K562 (cell line): ENCODE results near the gene CNKSR3. TPM values are rescaled to one million over a fixed set of nuclear protein-coding genes. Genes with fewer than 3 reads are reported as not detected.

Experiments
- ATAC-seq: fragments of 200-7000 bp; cut with Tn5 transposase; 3 replicates; pipeline ENCODE4 v1.9.1; 2020; ENCODE audit warnings: moderate library complexity
- BruUV-seq: library from RNA; stranded (reverse); fragments of 400-500 nt; replicated peaks from 2 replicates; lab custom pipeline; 2021; lab: Mats Ljungman, UMichigan
- CTCF ChIA-PET: fragments of 300-600 bp; formaldehyde crosslinking; extraction: SDS; loops from one replicate; lab custom pipeline; 2021; ENCODE audit warnings: low intra/inter-chr PET ratio; lab: Yijun Ruan, JAX
- POLR2A ChIA-PET: fragments of 300-600, 350-650 bp; sonication (Branson Sonifier 250); formaldehyde crosslinking; extraction: SDS; loops from one replicate; lab custom pipeline; 2021; ENCODE audit warnings: antibody characterized with exemption, inconsistent platforms; lab: Yijun Ruan, JAX
- DNase-seq, 4 experiments: peaks; one replicate each; pipeline versions ENCODE4 v3.0.0 to v3.0.0-alpha.2; 2011 to 2018; ENCODE audit warnings: low spot score in 3 of 4, mixed read lengths in 3 of 4; ENCODE audit errors: extremely low read depth in 1 of 4
- FAIRE-seq: peaks from 2 replicates; lab custom pipeline; 2011; peaks lifted over from hg19 to GRCh38; lab: Jason Lieb, UNC
- H2AFZ ChIP-seq: 2 replicates; pipeline ENCODE4 v1.6.0; 2011; ENCODE audit warnings: low read depth, low read length, control low read depth, inconsistent platforms
- H3K27ac ChIP-seq: fragments of 200-600 bp; 3 replicates; pipeline ENCODE4 v1.8.0; 2011; ENCODE audit warnings: low read depth, mild to moderate bottlenecking, control low read depth, inconsistent platforms, low read length, moderate library complexity, mixed read lengths; ENCODE audit errors: extremely low read depth
- H3K27me3 ChIP-seq, 2 experiments: fragments of 300-600 bp in 1 of 2; 2 replicates in 1 of 2; 3 replicates in 1 of 2; pipeline versions ENCODE4 v1.6.0 to v1.8.0; 2011; ENCODE audit warnings: inconsistent platforms in 2 of 2, low read length in 2 of 2, mild to moderate bottlenecking in 1 of 2, mixed read lengths in 1 of 2, moderate library complexity in 1 of 2; ENCODE audit not compliant: control insufficient read depth in 2 of 2, insufficient read depth in 2 of 2
- H3K36me3 ChIP-seq: fragments of 300-600 bp; 3 replicates; pipeline ENCODE4 v1.8.0; 2011; ENCODE audit warnings: mild to moderate bottlenecking, low read length, inconsistent platforms; ENCODE audit not compliant: control insufficient read depth, insufficient read depth
- H3K4me1 ChIP-seq, 2 experiments: fragments of 200-600 bp in 1 of 2; replicated peaks in 1 of 2; 2 replicates in 1 of 2; 3 replicates in 1 of 2; pipeline versions ENCODE4 v1.5.1 to v1.8.0; 2011; ENCODE audit warnings: inconsistent platforms in 2 of 2, low read length in 2 of 2, mild to moderate bottlenecking in 1 of 2, mixed read lengths in 1 of 2, moderate library complexity in 1 of 2; ENCODE audit not compliant: control insufficient read depth in 2 of 2, insufficient read depth in 2 of 2
- H3K4me2 ChIP-seq: 2 replicates; pipeline ENCODE4 v1.6.1; 2011; ENCODE audit warnings: low read length, control low read depth, inconsistent platforms, mixed read lengths; ENCODE audit not compliant: insufficient read depth
- H3K4me3 ChIP-seq: fragments of 200-600 bp; sonication (generic), shearing (Covaris generic); 2 replicates; pipeline ENCODE4 v1.5.1; 2016; ENCODE audit warnings: control low read depth, inconsistent platforms
- H3K79me2 ChIP-seq: fragments of 200-600 bp; 3 replicates; pipeline ENCODE4 v1.8.0; 2011; ENCODE audit warnings: low read length, inconsistent platforms; ENCODE audit not compliant: control insufficient read depth, insufficient read depth
- H3K9ac ChIP-seq, 2 experiments: 2 replicates each; pipeline versions ENCODE4 v1.6.0 to v1.6.1; 2011; ENCODE audit warnings: low read depth in 2 of 2, low read length in 2 of 2, control low read depth in 1 of 2, inconsistent platforms in 1 of 2, mild to moderate bottlenecking in 1 of 2, mixed read lengths in 1 of 2; ENCODE audit not compliant: insufficient read depth in 1 of 2
- H3K9me1 ChIP-seq: one replicate; pipeline ENCODE4 v1.6.0; 2011; ENCODE audit warnings: inconsistent platforms, mild to moderate bottlenecking, low read length, moderate library complexity; ENCODE audit not compliant: control insufficient read depth, insufficient read depth
- H3K9me3 ChIP-seq: replicated peaks from 2 replicates; pipeline ENCODE4 v1.5.1; 2011; ENCODE audit warnings: low read depth, low read length, inconsistent platforms; ENCODE audit not compliant: control insufficient read depth, insufficient read depth
- H4K20me1 ChIP-seq: replicated peaks from 2 replicates; pipeline ENCODE4 v1.6.1; 2011; ENCODE audit warnings: low read length, inconsistent platforms, mixed read lengths; ENCODE audit not compliant: control insufficient read depth, insufficient read depth
- BRD9 ChIP-seq: fragments of 450-650 bp; IDR thresholded peaks from 2 replicates; pipeline ENCODE4 v1.6.1; 2018; ENCODE audit warnings: low read depth; ENCODE audit not compliant: partially characterized antibody
- CBFA2T2 ChIP-seq: fragments of 450-650 bp; conservative IDR thresholded peaks from 2 replicates; pipeline ENCODE4 v1.6.1; 2017; ENCODE audit warnings: mild to moderate bottlenecking
- GATA2 ChIP-seq: sonication (generic); formaldehyde crosslinking; IDR thresholded peaks from 2 replicates; pipeline ENCODE4 v1.4.0; 2020; ENCODE audit warnings: mild to moderate bottlenecking, missing genetic modification reagents
- HDAC6 ChIP-seq: IDR thresholded peaks from 2 replicates; pipeline ENCODE4 v1.6.1; 2012; ENCODE audit warnings: low read depth, mild to moderate bottlenecking, control low read depth, inconsistent platforms, low read length, moderate library complexity
- HMBOX1 ChIP-seq: sonication (generic); IDR thresholded peaks from 2 replicates; pipeline ENCODE4 v1.6.1; 2016
- MTA2 ChIP-seq: fragments of 450-650 bp; IDR thresholded peaks from 2 replicates; pipeline ENCODE4 v1.6.1; 2016; ENCODE audit warnings: low read depth
- NCOR1 ChIP-seq: fragments of 450-650 bp; IDR thresholded peaks from 2 replicates; pipeline ENCODE4 v1.6.1; 2016; ENCODE audit warnings: mild to moderate bottlenecking, moderate library complexity
- RERE ChIP-seq: sonication (generic); formaldehyde crosslinking; IDR thresholded peaks from 2 replicates; pipeline ENCODE4 v1.8.0; 2023; ENCODE audit warnings: missing genetic modification reagents, mild to moderate bottlenecking, borderline replicate concordance
- SMARCE1 ChIP-seq: fragments of 450-650 bp; IDR thresholded peaks from 2 replicates; pipeline ENCODE4 v1.7.1; 2016; ENCODE audit warnings: mild to moderate bottlenecking
- TEAD4 ChIP-seq, 2 experiments: sonication (generic) in 1 of 2; formaldehyde crosslinking in 1 of 2; IDR thresholded peaks; 2 replicates each; pipeline versions ENCODE4 v1.6.1 to v1.8.0; 2012 to 2022; ENCODE audit warnings: borderline replicate concordance in 1 of 2, inconsistent platforms in 1 of 2, low read length in 1 of 2, mild to moderate bottlenecking in 1 of 2, missing genetic modification reagents in 1 of 2
- TRIM24 ChIP-seq, 2 experiments: fragments of 450-650 bp; IDR thresholded peaks; 2 replicates each; pipeline ENCODE4 v1.6.1; 2016
- ZNF444 ChIP-seq: fragments of 250-450 bp; sonication (Bioruptor Pico); IDR thresholded peaks from 2 replicates; pipeline ENCODE4 v1.4.0; 2020; ENCODE audit warnings: mild to moderate bottlenecking, moderate library complexity
- WGBS: fragments of 100-300 bp; shearing (Covaris generic); methylation state at CpG from one replicate; pipeline ENCODE4 v1.1.6; 2016; ENCODE audit warnings: low coverage, mixed read lengths; ENCODE audit not compliant: insufficient coverage; ENCODE audit errors: missing lambda C conversion rate; 5-methylcytosine and 5-hydroxymethylcytosine counted together
- in situ Hi-C: fragments of 300-500 bp; cut with MboI; formaldehyde crosslinking; loops from 4 replicates; pipeline ENCODE4 v1.15.0; 2018; ENCODE audit warnings: inconsistent platforms, mixed read lengths
- intact Hi-C: fragments of 100-400 bp; cut with micrococcal nuclease; formaldehyde crosslinking; loops from 2 replicates; pipeline ENCODE4 v1.14.2; 2022
- polyA plus RNA-seq, 8 experiments: library from polyadenylated mRNA; depleted of rRNA in 4 of 8; stranded (reverse) in 5 of 8; unstranded in 3 of 8; fragments of >200 nt; fragmentation: Nextera tagmentation in 2 of 8; fragmentation: Illumina TruSeq in 1 of 8; extraction: Ambion mirVana in 2 of 8; extraction: Trizol in 1 of 8; gene quantifications; 2 replicates each; pipeline versions ENCODE4 v1.2.1 to v1.2.3, GENCODE V29; 2011 to 2014; ENCODE audit warnings: inconsistent platforms in 1 of 8, missing spikeins in 1 of 8
- total RNA-seq, 7 experiments: library from RNA; depleted of rRNA in 6 of 7; stranded (reverse); fragments of >200 nt in 6 of 7; fragmentation: Illumina TruSeq in 2 of 7; extraction: Trizol in 2 of 7; gene quantifications; 2 replicates each; pipeline versions ENCODE4 v1.2.1 to v1.2.3, GENCODE V29; 2011 to 2021; ENCODE audit warnings: low replicate concordance in 1 of 7

Gene CNKSR3
- total and polyA plus RNA-seq, 9 of the 15 experiments (the other 6 are each of a cell fraction or from before 2014, with no cell fraction given): 4.5 to 29.6 (median 9.5) TPM

- no peak; the same call in 1 of the 2 replicates for TF ChIP-seq RERE (CRISPR knock-in tag)
Observed at GRCh38 chr6:154510144-154510905, at the start of gene CNKSR3 (continued).

- ATAC-seq (peak; percentile 84), FAIRE-seq (peak; percentile 66), DNase-seq (peak; percentile 26 to 69 (median 48))
- WGBS: under 1% methylated on average over 5 of the region's 5 CpGs
- H3K27ac ChIP-seq: no peak overlapping the region; the same call in 2 of the 3 replicates
- intact Hi-C loops (loop anchor here (5.0 kb wide), 1 partner anchor 47 kb away; the partner anchor contains the start of gene CNKSR3), in situ Hi-C loops (no loop called here)
- no peaks in the 10 kb centered on the region for H3K36me3 ChIP-seq
- peaks cover 9 to 13% of the 10 kb centered on the region in 2 experiments; a peak in 3 of 5 replicates for H3K4me1 ChIP-seq
- peak overlapping the region; percentile 69 for H2AFZ ChIP-seq
- no peaks in the 10 kb centered on the region for H4K20me1 ChIP-seq
- CTCF ChIA-PET: interaction anchor here (0.6 kb wide), 1 partner anchor 921 kb away, joined by 3 read pairs; no protein-coding TSS in a partner anchor
- no peaks in the 10 kb centered on the region for H3K9me3 ChIP-seq
- no peaks in the 10 kb centered on the region for H3K27me3 ChIP-seq
- no peaks in the 10 kb centered on the region for H3K79me2 ChIP-seq
- H3K4me3 ChIP-seq: no peak overlapping the region
- H3K9me1 ChIP-seq: no peaks in the 10 kb centered on the region
- no TSS peak for BruUV-seq
- POLR2A ChIA-PET: interaction anchor here (0.7 to 0.9 kb wide), 3 partner anchors 10 to 32 kb away, joined by 3 to 4 read pairs (median 3); no protein-coding TSS in a partner anchor
- peak overlapping the region; percentile 35 for H3K4me2 ChIP-seq
- peak overlapping the region; percentile 3 to 6; a peak in 2 of 4 replicates for H3K9ac ChIP-seq
- TF ChIP-seq BRD9 (no peak), ZNF444 (CRISPR knock-in tag) (no peak), TEAD4 (IDR thresholded peaks at IDR 0.05; ENCODE audit: low read length) (peak; percentile 67), TEAD4 (CRISPR knock-in tag; IDR thresholded peaks at IDR 0.05; ENCODE audit: borderline replicate concordance) (no peak), HDAC6 (no peak), SMARCE1 (peak; percentile 72), GATA2 (CRISPR knock-in tag) (0 out of 2 replicates have a peak, but pooled peaks have one; percentile 12), HMBOX1 (peak; percentile 42; the same call in 1 of the 2 replicates), NCOR1 (peak; percentile 62), MTA2 (peak; percentile 34; the same call in 1 of the 2 replicates), TRIM24 (IDR thresholded peaks at IDR 0.05) (0 out of 4 replicates have a peak, but pooled peaks of 1 of the 2 experiments have one; percentile 14), CBFA2T2 (peak; percentile 58; the same call in 1 of the 2 replicates)
Observed at GRCh38 chr6:154558984-154559383, 48.5 kb upstream of the CNKSR3 start.
